Neuronal stem cell (in vitro differentiated cells): ENCODE measurements around the gene OSBPL10.

Experiments used
- DNase-seq: peaks from one replicate; pipeline ENCODE4 v3.0.0-alpha.2; 2013; ENCODE audit warnings: low spot score
- H2AFZ ChIP-seq: one replicate; pipeline ENCODE4 v1.6.1; 2013; ENCODE audit warnings: mild to moderate bottlenecking, low read length, inconsistent platforms
- H2AK5ac ChIP-seq: 2 replicates; pipeline ENCODE4 v1.6.1; 2013; ENCODE audit warnings: low read depth, mild to moderate bottlenecking, inconsistent platforms, low read length, moderate library complexity, mixed read lengths
- H2BK120ac ChIP-seq: 2 replicates; pipeline ENCODE4 v1.6.1; 2013; ENCODE audit warnings: low read depth, mild to moderate bottlenecking, inconsistent platforms, low read length, moderate library complexity, mixed read lengths
- H2BK12ac ChIP-seq: one replicate; pipeline ENCODE4 v1.6.1; 2013; ENCODE audit warnings: low read length, inconsistent platforms
- H2BK15ac ChIP-seq: 2 replicates; pipeline ENCODE4 v1.6.1; 2013; ENCODE audit warnings: mild to moderate bottlenecking, low read length, inconsistent platforms, mixed read lengths
- H2BK5ac ChIP-seq: one replicate; pipeline ENCODE4 v1.6.1; 2013; ENCODE audit warnings: inconsistent platforms, mild to moderate bottlenecking, low read length, moderate library complexity
- H3K14ac ChIP-seq: one replicate; pipeline ENCODE4 v1.6.1; 2013; ENCODE audit warnings: low read length, inconsistent platforms
- H3K18ac ChIP-seq: 2 replicates; pipeline ENCODE4 v1.6.1; 2013; ENCODE audit warnings: low read length, inconsistent platforms
- H3K23ac ChIP-seq: 2 replicates; pipeline ENCODE4 v1.6.1; 2013; ENCODE audit warnings: low read depth, mild to moderate bottlenecking, mixed read lengths, low read length, inconsistent platforms; ENCODE audit not compliant: poor library complexity
- H3K27ac ChIP-seq: replicated peaks from 3 replicates; pipeline ENCODE4 v1.5.1; 2013; ENCODE audit warnings: low read length, inconsistent platforms
- H3K27me3 ChIP-seq, 3 experiments: 2 replicates each; pipeline ENCODE4 v1.6.1; 2013; ENCODE audit warnings: low read length in 3 of 3, mild to moderate bottlenecking in 2 of 3, inconsistent platforms in 1 of 3, low read depth in 1 of 3, mixed read lengths in 1 of 3, moderate library complexity in 1 of 3; ENCODE audit not compliant: control insufficient read depth in 3 of 3, insufficient read depth in 3 of 3
- H3K36me3 ChIP-seq, 2 donors: replicated peaks in 1 of 2; 2 replicates each; pipeline ENCODE4 v1.6.1; 2013; ENCODE audit warnings: low read length in 2 of 2; ENCODE audit not compliant: control insufficient read depth in 2 of 2, insufficient read depth in 2 of 2
- H3K4ac ChIP-seq: 2 replicates; pipeline ENCODE4 v1.6.1; 2013; ENCODE audit warnings: inconsistent platforms, mild to moderate bottlenecking, low read length, moderate library complexity
- H3K4me1 ChIP-seq, 2 donors: 1 replicate in 1 of 2; 2 replicates in 1 of 2; pipeline ENCODE4 v1.6.1; 2013; ENCODE audit warnings: low read length in 2 of 2, low read depth in 1 of 2; ENCODE audit not compliant: control insufficient read depth in 2 of 2, insufficient read depth in 1 of 2
- H3K4me2 ChIP-seq: one replicate; pipeline ENCODE4 v1.6.1; 2013; ENCODE audit warnings: mild to moderate bottlenecking, low read length, inconsistent platforms; ENCODE audit not compliant: insufficient read depth, poor library complexity, severe bottlenecking
- H3K4me3 ChIP-seq, 2 donors: 2 replicates each; pipeline ENCODE4 v1.5.1; 2013; ENCODE audit warnings: low read length in 2 of 2, mild to moderate bottlenecking in 2 of 2, inconsistent platforms in 1 of 2, moderate library complexity in 1 of 2
- H3K79me1 ChIP-seq: one replicate; pipeline ENCODE4 v1.6.1; 2013; ENCODE audit warnings: low read depth, mild to moderate bottlenecking, inconsistent platforms, low read length, moderate library complexity
- H3K9ac ChIP-seq: one replicate; pipeline ENCODE4 v1.6.1; 2013; ENCODE audit warnings: mild to moderate bottlenecking, low read depth, low read length, inconsistent platforms; ENCODE audit not compliant: poor library complexity
- H3K9me3 ChIP-seq, 2 donors: replicated peaks in 1 of 2; 2 replicates each; pipeline versions ENCODE3 to v1.6.1; 2013; ENCODE audit warnings: low read length in 2 of 2, mild to moderate bottlenecking in 2 of 2, inconsistent platforms in 1 of 2, low read depth in 1 of 2, mixed read lengths in 1 of 2, moderate library complexity in 1 of 2; ENCODE audit not compliant: control insufficient read depth in 2 of 2, insufficient read depth in 1 of 2
- H4K8ac ChIP-seq: one replicate; pipeline ENCODE4 v1.6.1; 2013; ENCODE audit warnings: low read depth, mild to moderate bottlenecking, inconsistent platforms, low read length, moderate library complexity
- H4K91ac ChIP-seq: one replicate; pipeline ENCODE4 v1.6.1; 2013; ENCODE audit warnings: low read length, low read depth, mild to moderate bottlenecking, inconsistent platforms; ENCODE audit not compliant: poor library complexity
- WGBS, 2 donors: extraction: QIAGEN DNeasy Blood & Tissue Kit; methylation state at CpG; one replicate each; pipeline ENCODE4 v1.1.7; 2013; ENCODE audit warnings: missing lambda C conversion rate in 2 of 2, mixed read lengths in 1 of 2; ENCODE audit not compliant: insufficient read length in 2 of 2, insufficient replicate concordance in 1 of 2; ENCODE audit errors: extremely low coverage in 2 of 2; 5-methylcytosine and 5-hydroxymethylcytosine counted together

Gene OSBPL10

DNA sequence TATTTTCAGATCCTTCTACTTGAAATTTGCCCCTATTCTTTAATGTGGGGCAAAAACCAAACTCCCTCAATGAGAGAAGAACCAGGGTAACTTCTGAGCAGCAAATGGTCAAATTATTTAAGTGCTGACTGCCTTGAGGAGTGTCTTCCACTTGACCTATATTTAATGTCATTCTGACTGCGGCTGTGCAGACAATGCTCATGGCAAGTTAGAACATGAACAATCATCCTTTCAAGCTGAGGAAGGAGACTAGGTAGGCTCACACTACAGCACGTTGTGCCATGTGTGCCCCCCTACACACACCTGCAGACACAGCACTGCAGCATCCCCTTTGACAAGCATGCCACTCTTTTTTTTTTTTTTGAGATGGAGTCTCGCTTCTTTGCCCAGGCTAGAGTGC is 98.2 kb downstream of the OSBPL10 start:
- H3K18ac ChIP-seq: no peak overlapping the region
- no peak overlapping the region for H2BK120ac ChIP-seq
- no peak for DNase-seq
- H3K23ac ChIP-seq: no peak overlapping the region
- no peak overlapping the region for H3K4me2 ChIP-seq
- H3K27me3 ChIP-seq: peaks cover 0 to 2% (median 0%) of the 10 kb centered on the region in 3 experiments
- peaks cover 3% of the 10 kb centered on the region for H3K79me1 ChIP-seq
- H2AK5ac ChIP-seq: no peak overlapping the region
- no peak overlapping the region for H3K9ac ChIP-seq
- peaks cover 0 to 3% of the 10 kb centered on the region in 2 donors for H3K4me1 ChIP-seq
- H4K91ac ChIP-seq: no peak overlapping the region
- H3K4ac ChIP-seq: no peak overlapping the region
- H3K36me3 ChIP-seq: no peaks in the 10 kb centered on the region
- H3K27ac ChIP-seq: no peak overlapping the region
- H3K9me3 ChIP-seq: peaks cover 0 to 2% of the 10 kb centered on the region in 2 donors
- H3K4me3 ChIP-seq: no peak overlapping the region
- WGBS, 2 donors: no CpG with 5 or more reads among the region's 3 CpGs
- no peak overlapping the region for H2AFZ ChIP-seq
- H2BK5ac ChIP-seq: no peak overlapping the region
- H2BK12ac ChIP-seq: no peak overlapping the region
- no peak overlapping the region for H3K14ac ChIP-seq
- no peak overlapping the region for H4K8ac ChIP-seq
- H2BK15ac ChIP-seq: no peak overlapping the region

DNA sequence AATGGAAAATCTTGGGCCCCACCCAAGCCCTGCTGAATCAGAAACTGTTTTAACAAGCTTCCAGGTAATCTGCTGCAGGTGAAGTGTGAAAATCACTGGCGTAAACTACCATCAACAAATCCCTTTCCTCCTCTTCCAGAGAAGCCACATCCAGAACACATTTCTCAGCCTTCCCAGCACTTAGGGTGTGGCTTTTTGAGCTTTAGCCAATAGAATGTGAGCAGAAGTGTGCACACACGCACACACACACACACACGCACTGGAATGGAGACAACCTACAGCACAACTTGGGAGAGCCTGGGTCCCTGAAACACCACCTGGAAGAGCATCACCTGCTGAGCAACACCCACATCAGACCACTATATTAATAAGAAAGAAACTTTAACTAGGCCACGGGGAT is 98.6 kb downstream of the OSBPL10 start:
- Histone ChIP-seq H4K91ac (no peak overlapping the region), H3K36me3 (no peaks in the 10 kb centered on the region), H3K23ac (no peak overlapping the region), H4K8ac (no peak overlapping the region), H3K27ac (no peak overlapping the region), H3K9ac (no peak overlapping the region), H2AFZ (no peak overlapping the region), H2BK12ac (no peak overlapping the region), H3K9me3 (peaks cover 0 to 2% of the 10 kb centered on the region in 2 donors), H3K4me2 (no peak overlapping the region), H3K18ac (no peak overlapping the region), H3K79me1 (peaks cover 3% of the 10 kb centered on the region), H2BK5ac (no peak overlapping the region), H2BK120ac (no peak overlapping the region), H3K14ac (no peak overlapping the region), H3K27me3 (peaks cover 0 to 2% (median 0%) of the 10 kb centered on the region in 3 experiments), H3K4ac (no peak overlapping the region), H2AK5ac (no peak overlapping the region), H3K4me1 (peaks cover 0 to 3% of the 10 kb centered on the region in 2 donors), H2BK15ac (no peak overlapping the region), H3K4me3 (no peak overlapping the region)
- no peak for DNase-seq
- no CpG with 5 or more reads among the region's 4 CpGs for WGBS, 2 donors

DNA sequence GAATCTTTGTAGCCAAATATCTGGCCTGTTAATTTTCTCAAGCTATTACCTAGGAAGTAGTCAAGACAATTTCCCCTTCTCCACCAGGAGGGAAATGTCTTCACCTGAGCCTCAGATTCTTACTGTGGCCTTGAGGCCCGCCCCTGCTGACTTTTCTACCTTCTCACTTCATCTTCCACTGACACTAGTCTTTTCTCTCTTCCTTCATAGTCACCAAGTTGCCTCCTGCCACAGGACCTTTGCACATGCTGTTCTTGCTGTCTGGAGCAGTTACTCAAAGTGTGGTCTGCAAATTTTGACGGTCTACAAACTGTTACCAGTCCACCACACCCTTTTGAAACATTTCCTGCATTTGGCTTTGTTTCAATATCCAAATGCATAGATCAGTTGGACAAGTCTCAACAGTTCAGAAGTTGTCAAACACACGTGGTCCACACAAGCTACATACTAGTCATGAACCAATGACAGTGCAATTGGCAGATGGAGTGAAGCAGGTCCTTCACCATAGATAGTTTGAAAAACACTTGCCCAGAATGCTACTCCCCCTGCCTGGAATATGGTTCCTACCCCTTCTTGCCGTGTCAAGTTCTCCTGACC is 100.5 kb downstream of the OSBPL10 start:
- H4K91ac ChIP-seq: no peak overlapping the region
- peaks cover 0 to 6% of the 10 kb centered on the region in 2 donors for H3K4me1 ChIP-seq
- no peak overlapping the region for H3K14ac ChIP-seq
- no peak overlapping the region for H2BK12ac ChIP-seq
- no peak overlapping the region for H3K23ac ChIP-seq
- no CpG with 5 or more reads among the region's 4 CpGs for WGBS, 2 donors
- no peak overlapping the region for H2AK5ac ChIP-seq
- no peak overlapping the region for H2BK120ac ChIP-seq
- peaks cover 0 to 2% (median 0%) of the 10 kb centered on the region in 3 experiments for H3K27me3 ChIP-seq
- DNase-seq: no peak
- H2BK5ac ChIP-seq: no peak overlapping the region
- H3K79me1 ChIP-seq: peaks cover 3% of the 10 kb centered on the region
- peaks cover 0 to 2% of the 10 kb centered on the region in 2 donors for H3K9me3 ChIP-seq
- no peak overlapping the region for H3K4ac ChIP-seq
- no peak overlapping the region for H3K9ac ChIP-seq
- no peak overlapping the region for H3K27ac ChIP-seq
- H4K8ac ChIP-seq: no peak overlapping the region
- H3K36me3 ChIP-seq: no peaks in the 10 kb centered on the region
- no peak overlapping the region for H2AFZ ChIP-seq
- no peak overlapping the region for H2BK15ac ChIP-seq
- no peak overlapping the region for H3K4me3 ChIP-seq
- H3K18ac ChIP-seq: no peak overlapping the region
- H3K4me2 ChIP-seq: no peak overlapping the region

DNA sequence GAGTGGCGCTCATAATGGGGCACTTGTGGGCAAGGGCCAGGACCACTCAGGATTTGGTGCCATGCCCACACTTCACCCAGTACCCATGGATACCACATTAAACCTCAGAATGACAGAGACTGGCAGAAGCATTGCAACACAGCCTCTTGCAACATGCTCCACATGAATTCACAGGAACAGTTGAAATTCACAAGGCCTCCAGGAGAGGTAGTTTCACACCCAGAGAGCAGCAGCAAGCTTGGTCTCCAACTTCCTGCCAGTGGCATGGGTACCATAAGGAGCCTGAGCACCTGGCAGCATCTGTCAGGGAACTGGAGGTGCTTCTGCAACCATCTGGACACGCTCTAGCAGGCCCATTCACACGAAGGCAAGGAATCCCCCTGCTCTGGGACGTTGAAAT is 101.0 kb downstream of the OSBPL10 start:
- H3K9me3 ChIP-seq: peaks cover 0 to 2% of the 10 kb centered on the region in 2 donors
- H3K79me1 ChIP-seq: no peaks in the 10 kb centered on the region
- H3K4me2 ChIP-seq: no peak overlapping the region
- H4K8ac ChIP-seq: no peak overlapping the region
- H2BK15ac ChIP-seq: no peak overlapping the region
- no peak for DNase-seq
- no peaks in the 10 kb centered on the region for H3K36me3 ChIP-seq
- H3K9ac ChIP-seq: no peak overlapping the region
- H3K23ac ChIP-seq: no peak overlapping the region
- peaks cover 0 to 4% of the 10 kb centered on the region in 2 donors for H3K4me1 ChIP-seq
- H3K14ac ChIP-seq: no peak overlapping the region
- peak overlapping the region; percentile 43 for H2AK5ac ChIP-seq
- H2BK5ac ChIP-seq: peak overlapping the region; percentile 12
- no peak overlapping the region for H3K4me3 ChIP-seq
- H3K27ac ChIP-seq: no peak overlapping the region
- no peak overlapping the region for H2AFZ ChIP-seq
- no CpG with 5 or more reads among the region's 4 CpGs for WGBS, 2 donors
- H2BK120ac ChIP-seq: peak overlapping the region; percentile 19
- H3K27me3 ChIP-seq: no peaks in the 10 kb centered on the region
- H3K4ac ChIP-seq: no peak overlapping the region
- H2BK12ac ChIP-seq: no peak overlapping the region
- H3K18ac ChIP-seq: no peak overlapping the region
- H4K91ac ChIP-seq: no peak overlapping the region
